RCC 7860 (cell line): Measurements from ENCODE around the gene NCKAP5.

Source experiments
- DNase-seq: peaks from one replicate; pipeline ENCODE4 v3.0.0-alpha.2; 2015; ENCODE audit warnings: low spot score
- FAIRE-seq: peaks from 2 replicates; lab custom pipeline; 2012; peaks lifted over from hg19 to GRCh38; lab: Jason Lieb, UNC

The NCKAP5 gene

GRCh38 chr2:132633635-132634034, 934.6 kb downstream of the NCKAP5 start:
- no peak for DNase-seq
- no peak for FAIRE-seq

- DNase-seq, result peak; percentile 55
Measured at GRCh38 chr2:132632000-132632649, 936.1 kb downstream of the NCKAP5 start.

GRCh38 chr2:132627536-132627935, 940.7 kb downstream of the NCKAP5 start:
- DNase-seq (no peak), FAIRE-seq (no peak)

More at GRCh38 chr2:132632000-132632649, 936.1 kb downstream of the NCKAP5 start:
- peak; percentile 78 for FAIRE-seq

GRCh38 chr2:132623096-132623839, 945.0 kb downstream of the NCKAP5 start:
- DNase-seq, result no peak
- no peak for FAIRE-seq
